HG02840 (cell line): ENCODE data around the gene SLC1A7.

ENCODE experiments used
- ATAC-seq: cut with Tn5 transposase; IDR thresholded peaks from one replicate; pipeline ENCODE4 v1.9.1; 2021; ENCODE audit warnings: mild to moderate bottlenecking, moderate library complexity, moderate number of reproducible peaks; ENCODE audit not compliant: unreplicated experiment, low FRiP score

The SLC1A7 gene

GRCh38 chr1:53078333-53079101 is 63.9 kb downstream of the SLC1A7 start:
- no peak for ATAC-seq

- ATAC-seq = no peak
These were observed 64.9 kb downstream of the SLC1A7 start for GRCh38 chr1:53077599-53077965.

DNA sequence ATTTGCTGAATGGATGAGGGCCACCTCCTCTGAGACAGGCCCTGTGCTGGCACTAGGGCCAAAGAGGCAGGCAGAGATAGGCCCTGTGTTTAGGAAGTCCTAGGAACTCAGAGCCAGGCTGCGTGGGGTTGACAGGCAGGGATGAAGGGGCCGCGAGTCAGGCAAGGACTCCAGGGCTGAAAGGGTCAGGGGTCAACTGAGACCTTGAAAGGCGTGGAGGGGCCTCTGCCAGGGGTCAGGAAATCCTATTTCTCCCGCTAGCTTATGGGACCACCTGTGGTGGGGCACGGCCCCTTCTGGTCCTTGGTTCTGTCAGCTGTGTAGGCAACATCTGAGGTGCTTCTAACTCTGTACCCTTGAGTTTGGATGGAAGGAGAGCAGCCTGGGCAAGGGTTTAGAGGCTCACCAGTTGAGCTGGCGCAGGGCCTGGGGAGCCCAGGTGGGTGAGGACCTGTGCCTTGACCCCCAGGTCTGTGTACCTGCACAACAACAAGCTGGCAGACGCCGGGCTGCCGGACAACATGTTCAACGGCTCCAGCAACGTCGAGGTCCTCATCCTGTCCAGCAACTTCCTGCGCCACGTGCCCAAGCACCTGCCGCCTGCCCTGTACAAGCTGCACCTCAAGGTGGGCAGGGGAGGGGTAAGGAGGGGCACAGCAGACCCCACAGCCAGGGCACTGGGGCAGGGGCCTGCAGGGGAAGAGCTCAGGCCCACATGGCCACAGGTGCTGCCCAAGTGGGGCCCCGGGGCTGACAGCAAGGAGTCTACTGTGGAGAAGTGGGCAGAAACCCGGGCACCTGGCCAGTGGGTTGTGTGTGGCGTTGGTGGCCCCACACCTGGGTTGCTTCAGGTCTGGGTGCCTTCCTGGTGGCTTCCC is 65.5 kb downstream of the SLC1A7 start:
- ATAC-seq = no peak

DNA sequence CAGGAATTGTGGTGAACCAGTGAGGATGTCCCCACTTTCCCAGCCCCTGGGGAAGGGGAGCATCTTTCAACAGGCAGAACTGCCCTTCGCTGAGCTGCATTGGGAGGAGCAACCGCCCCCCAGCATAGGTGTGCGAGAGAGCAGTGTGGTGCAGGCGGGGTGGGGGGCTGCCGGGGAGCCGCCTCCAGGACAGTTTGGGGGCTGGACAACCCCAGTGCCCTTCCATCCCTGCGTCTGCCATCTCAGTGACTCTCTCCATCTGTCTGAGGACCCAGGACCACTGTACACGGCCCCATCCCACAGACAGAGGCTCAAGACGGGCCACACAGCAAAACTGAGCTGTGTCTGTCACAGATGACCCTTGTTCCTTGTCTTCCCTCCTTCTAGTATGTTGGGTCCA is 66.3 kb downstream of the SLC1A7 start:
- no peak for ATAC-seq

GRCh38 chr1:53075761-53076163 is 66.7 kb downstream of the SLC1A7 start:
- no peak for ATAC-seq

- ATAC-seq = no peak
These were observed 67.2 kb downstream of the SLC1A7 start for GRCh38 chr1:53075206-53075605.

- no peak for ATAC-seq
These were observed 67.9 kb downstream of the SLC1A7 start for GRCh38 chr1:53074313-53075154.

- no peak for ATAC-seq
These were observed 68.5 kb downstream of the SLC1A7 start for GRCh38 chr1:53073868-53074311.

DNA sequence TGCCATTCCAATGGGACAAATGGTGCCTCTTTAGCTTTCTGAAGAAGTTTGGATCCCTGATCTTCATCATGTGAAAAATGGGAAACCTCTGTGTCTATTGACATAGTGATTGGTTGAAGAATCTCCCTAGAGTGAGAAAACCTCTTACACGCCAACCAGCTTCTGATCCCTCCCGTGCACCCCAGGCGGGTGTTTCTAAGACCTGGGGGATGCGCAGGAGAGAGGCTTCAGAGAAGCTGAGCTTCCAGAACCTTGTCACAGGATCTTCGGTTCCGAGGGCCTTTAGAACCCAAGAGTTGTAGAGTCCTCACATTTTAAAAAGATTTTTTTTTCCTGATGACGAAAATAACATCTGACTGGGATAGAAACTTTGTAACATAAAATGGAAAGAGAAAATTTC is 69.2 kb downstream of the SLC1A7 start:
- ATAC-seq = no peak

DNA sequence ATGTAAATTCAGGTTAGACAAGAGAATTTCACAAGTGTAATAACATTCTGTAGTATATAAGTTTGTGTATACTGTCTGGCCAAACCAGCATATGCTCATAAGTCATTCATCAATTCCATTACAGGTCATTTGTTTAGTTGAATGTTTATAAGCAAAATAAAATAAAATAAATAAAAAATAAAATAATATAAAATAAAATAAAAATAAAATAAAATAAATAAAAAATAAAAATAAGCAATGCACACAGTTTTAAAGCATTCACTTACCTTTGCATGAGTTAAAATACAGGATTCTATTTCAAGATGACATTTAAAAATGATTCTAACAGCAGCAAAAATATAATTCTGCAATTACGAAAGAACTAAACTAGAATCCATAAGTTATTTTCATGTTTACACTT is 70.5 kb downstream of the SLC1A7 start:
- ATAC-seq = no peak

DNA sequence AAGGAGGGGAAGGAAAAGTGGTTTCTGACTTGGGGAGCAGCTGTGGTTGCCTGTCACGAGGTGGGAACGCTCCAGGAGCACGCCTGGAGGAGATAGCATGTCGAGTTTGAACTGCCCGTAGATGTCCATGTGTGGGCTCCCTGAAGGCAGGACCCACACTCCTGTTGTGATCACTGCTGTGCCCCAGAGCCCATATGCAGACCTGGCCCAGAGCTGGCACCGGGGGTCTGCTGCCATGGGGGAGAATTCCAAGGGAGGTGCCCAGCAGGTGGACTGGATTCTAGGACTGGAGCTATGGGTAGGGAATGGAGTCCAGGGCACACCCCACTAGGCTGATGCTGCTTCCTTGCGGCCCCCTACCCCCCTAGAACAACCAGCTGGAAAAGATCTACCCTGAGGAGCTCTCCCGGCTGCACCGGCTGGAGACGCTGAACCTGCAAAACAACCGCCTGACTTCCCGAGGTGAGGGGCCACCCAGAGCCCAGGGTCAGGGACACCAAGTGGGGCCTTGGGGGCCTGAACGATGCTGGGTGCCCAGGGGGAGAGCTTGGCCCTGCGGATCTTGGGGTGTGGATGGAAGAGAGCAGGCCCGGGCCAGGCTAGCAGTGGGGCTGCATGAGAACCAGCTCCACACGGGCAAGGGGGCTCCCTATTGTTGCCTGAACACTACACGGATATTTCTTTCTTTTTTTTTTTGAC is 71.1 kb downstream of the SLC1A7 start:
- ATAC-seq = no peak

DNA sequence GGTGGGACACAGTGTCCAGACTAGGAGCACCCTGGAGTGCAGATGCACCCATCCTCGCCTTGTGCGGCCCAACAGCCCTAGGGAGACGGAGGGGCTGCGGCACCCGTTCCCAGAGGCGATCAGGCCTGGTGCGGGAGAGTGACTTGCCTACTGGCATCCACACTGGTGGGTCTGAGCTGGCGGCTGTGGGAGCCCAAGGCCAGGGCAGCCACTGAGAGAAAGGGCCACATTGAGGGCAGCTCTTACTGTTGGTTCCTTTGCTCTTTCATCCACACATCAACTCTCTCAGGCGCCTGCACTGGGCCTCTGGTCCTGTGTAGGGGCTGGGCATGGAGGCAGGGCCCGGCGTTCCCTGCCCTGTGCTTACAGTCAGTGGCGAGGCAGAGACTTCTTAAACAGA is 71.8 kb downstream of the SLC1A7 start:
- no peak for ATAC-seq

DNA sequence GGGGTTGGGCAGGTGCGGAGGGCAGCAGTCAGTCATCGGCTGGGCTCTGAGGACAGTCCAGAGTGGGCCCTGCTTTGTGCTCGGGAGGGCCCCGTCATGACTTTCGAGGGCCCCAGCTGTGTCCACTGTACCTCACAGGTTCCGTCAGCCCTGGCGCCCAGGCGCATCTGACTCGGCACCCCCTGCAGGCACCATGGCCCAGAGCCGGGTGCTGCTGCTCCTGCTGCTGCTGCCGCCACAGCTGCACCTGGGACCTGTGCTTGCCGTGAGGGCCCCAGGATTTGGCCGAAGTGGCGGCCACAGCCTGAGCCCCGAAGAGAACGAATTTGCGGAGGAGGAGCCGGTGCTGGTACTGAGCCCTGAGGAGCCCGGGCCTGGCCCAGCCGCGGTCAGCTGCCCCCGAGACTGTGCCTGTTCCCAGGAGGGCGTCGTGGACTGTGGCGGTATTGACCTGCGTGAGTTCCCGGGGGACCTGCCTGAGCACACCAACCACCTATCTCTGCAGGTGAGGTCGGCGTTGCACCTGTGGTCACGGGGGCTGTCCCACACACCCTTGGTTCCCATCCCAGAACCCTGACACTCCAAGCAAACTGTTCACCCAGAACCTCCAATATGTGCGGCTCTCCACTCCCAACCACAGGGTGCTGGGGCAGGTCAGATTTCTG is 72.6 kb downstream of the SLC1A7 start:
- no peak for ATAC-seq

- no peak for ATAC-seq
These were observed 73.2 kb downstream of the SLC1A7 start for GRCh38 chr1:53069265-53069662.

DNA sequence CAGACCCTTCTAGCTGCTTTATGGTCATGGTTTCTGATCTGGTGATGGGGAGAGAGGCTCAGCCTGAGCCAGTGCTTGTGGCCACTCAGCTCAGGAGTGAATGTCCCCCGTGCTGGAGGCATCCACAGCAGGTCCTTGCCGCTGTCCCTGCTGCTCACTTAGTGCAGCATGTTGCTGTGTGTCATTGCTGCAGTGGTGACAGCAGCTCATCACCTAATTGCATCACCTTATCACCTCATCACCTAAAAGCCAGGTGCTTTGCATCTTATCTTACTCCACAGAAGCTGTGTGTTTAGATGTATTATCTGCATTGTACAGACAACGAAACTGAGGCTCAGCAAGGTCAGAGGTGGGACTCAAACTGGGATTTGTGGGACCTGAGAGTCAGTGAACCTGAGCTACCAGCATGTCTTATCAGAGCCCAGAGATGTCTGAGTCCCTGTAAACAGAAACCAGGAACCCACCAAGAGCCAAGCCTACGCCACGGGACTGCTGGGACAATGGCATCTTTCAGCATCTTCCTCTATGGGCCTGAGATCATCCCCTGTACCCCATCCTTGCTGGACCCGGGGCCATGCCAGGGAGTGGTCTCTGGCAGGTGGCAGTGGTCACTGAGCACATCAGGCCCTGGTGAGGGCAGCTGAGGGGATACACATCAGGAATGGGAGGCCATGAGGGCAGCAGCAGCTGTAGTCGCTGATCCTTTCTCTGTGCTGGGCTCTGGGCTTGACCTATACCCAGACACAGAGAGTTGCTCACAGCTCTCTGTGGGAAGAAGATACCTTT is 73.9 kb downstream of the SLC1A7 start:
- ATAC-seq = no peak

- no peak for ATAC-seq
These were observed 74.6 kb downstream of the SLC1A7 start for GRCh38 chr1:53067886-53068285.

DNA sequence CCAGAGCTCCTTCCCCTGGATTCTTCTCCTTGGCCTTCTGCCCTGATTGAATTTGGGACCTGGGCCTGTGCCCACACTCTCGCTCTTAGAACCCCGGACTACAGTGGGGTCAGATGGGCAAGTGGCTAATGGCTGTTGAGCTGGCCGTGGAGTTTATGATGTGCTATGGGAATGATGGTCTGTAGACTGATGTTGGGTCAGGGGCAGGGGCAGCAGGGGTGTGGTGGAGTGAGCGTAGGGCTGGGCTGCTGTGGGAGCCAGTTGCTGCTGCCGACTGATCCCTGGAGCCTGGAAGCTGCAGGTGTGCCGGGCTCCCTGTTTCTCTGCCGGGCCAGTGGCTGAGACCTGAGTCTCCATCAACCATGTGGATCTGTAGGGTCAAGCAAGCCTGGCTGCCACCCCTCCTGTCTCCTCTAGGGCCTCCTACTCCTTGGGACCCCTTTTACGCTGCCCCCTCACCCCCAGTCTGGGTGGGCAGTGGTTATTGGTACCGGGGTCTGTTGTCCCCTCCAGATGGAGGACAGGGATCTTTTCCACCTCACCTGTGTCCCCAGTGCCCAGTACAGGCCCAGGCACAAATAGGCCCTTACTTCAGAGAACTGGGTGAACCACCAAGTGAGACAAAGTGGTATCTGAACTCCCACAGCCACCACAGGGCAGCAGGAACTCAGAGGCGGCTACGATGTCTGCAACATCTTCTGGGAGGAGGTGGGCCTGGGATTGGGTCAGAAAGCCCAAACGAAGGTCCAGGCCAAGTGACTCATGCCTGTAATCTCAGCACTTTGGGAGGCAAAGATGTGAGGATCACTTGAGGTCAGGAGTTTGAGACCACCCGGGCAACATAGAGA is 75.3 kb downstream of the SLC1A7 start:
- no peak for ATAC-seq

DNA sequence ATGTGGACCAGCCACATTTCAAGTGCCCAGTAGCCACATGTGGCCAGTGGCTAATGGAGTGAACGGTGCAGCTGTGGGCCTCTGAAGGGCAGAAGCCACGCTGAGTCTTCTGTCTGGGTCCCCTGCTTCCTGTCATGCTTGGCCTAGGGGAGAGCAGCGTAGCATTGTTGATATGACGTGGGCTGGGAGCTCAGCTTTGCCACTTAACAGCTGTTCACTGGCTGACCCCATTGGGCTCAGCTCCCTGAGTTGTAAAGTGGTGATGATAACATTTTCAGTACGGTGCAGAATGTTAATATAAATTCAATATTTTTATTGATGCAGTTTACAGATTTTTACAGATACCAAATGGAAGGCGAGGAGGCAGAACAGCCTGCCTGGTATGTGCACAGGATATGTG is 76.0 kb downstream of the SLC1A7 start:
- no peak for ATAC-seq
